SK-N-SH (cell line): ENCODE data around the gene WDCP.

Source experiments
- CTCF ChIP-seq: fragments of 200-600 bp; sonication (generic); IDR thresholded peaks from 2 replicates; pipeline ENCODE4 v1.6.1; 2017; ENCODE audit warnings: antibody characterized with exemption, mild to moderate bottlenecking, moderate library complexity
- EZH2phosphoT487 ChIP-seq: fragments of 200-600 bp; sonication (generic); IDR thresholded peaks from 2 replicates; pipeline ENCODE4 v1.6.1; 2017; ENCODE audit warnings: low read depth, mixed run types, mild to moderate bottlenecking, antibody characterized with exemption, moderate library complexity, borderline replicate concordance
- FOSL2 ChIP-seq: IDR thresholded peaks from 2 replicates; pipeline ENCODE4 v1.4.0; 2012; ENCODE audit warnings: low read depth, mild to moderate bottlenecking, moderate library complexity, borderline replicate concordance
- FOXM1 ChIP-seq: IDR thresholded peaks from 2 replicates; pipeline ENCODE4 v1.4.0; 2012; ENCODE audit warnings: low read depth, mild to moderate bottlenecking
- POLR2AphosphoS5 ChIP-seq: IDR thresholded peaks from 2 replicates; pipeline ENCODE4 v1.6.1; 2012; ENCODE audit warnings: low read depth, low read length
- RAD21 ChIP-seq: IDR thresholded peaks from 2 replicates; pipeline ENCODE4 v1.6.1; 2012; ENCODE audit warnings: mild to moderate bottlenecking, low read length
- RCOR1 ChIP-seq: fragments of 150-350 bp; IDR thresholded peaks from 2 replicates; pipeline ENCODE4 v1.6.1; 2017; ENCODE audit warnings: antibody characterized with exemption, low read length
- USF2 ChIP-seq: fragments of 150-350 bp; IDR thresholded peaks from 2 replicates; pipeline ENCODE4 v1.6.1; 2017; ENCODE audit warnings: antibody characterized with exemption, low read length, low read depth, borderline replicate concordance
- YY1 ChIP-seq: IDR thresholded peaks from 2 replicates; pipeline ENCODE4 v1.4.0; 2012; ENCODE audit warnings: low read depth, mild to moderate bottlenecking
- ZBTB33 ChIP-seq: IDR thresholded peaks from 2 replicates; pipeline ENCODE4 v1.4.0; 2012; ENCODE audit warnings: low read depth, borderline replicate concordance
- TF ChIP-seq, protein P1 (sequence below): IDR thresholded peaks from 2 replicates; pipeline ENCODE4 v1.6.1; 2012; ENCODE audit warnings: mild to moderate bottlenecking, low read depth, low read length, moderate library complexity

- TF ChIP-seq EZH2phosphoT487 (no peak), YY1 (no peak), RAD21 (no peak), ZBTB33 (no peak), FOSL2 (no peak), CTCF (no peak), USF2 (no peak), RCOR1 (no peak), POLR2AphosphoS5 (no peak), FOXM1 (no peak)
- TF ChIP-seq, protein P1, sequence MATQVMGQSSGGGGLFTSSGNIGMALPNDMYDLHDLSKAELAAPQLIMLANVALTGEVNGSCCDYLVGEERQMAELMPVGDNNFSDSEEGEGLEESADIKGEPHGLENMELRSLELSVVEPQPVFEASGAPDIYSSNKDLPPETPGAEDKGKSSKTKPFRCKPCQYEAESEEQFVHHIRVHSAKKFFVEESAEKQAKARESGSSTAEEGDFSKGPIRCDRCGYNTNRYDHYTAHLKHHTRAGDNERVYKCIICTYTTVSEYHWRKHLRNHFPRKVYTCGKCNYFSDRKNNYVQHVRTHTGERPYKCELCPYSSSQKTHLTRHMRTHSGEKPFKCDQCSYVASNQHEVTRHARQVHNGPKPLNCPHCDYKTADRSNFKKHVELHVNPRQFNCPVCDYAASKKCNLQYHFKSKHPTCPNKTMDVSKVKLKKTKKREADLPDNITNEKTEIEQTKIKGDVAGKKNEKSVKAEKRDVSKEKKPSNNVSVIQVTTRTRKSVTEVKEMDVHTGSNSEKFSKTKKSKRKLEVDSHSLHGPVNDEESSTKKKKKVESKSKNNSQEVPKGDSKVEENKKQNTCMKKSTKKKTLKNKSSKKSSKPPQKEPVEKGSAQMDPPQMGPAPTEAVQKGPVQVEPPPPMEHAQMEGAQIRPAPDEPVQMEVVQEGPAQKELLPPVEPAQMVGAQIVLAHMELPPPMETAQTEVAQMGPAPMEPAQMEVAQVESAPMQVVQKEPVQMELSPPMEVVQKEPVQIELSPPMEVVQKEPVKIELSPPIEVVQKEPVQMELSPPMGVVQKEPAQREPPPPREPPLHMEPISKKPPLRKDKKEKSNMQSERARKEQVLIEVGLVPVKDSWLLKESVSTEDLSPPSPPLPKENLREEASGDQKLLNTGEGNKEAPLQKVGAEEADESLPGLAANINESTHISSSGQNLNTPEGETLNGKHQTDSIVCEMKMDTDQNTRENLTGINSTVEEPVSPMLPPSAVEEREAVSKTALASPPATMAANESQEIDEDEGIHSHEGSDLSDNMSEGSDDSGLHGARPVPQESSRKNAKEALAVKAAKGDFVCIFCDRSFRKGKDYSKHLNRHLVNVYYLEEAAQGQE, result no peak
Observed at GRCh38 chr2:24020244-24020643, 26.9 kb downstream of the WDCP start.
